Measurements from ENCODE around the gene STXBP1. TPM values are rescaled to one million over a fixed set of nuclear protein-coding genes. Genes with fewer than 3 reads are reported as not detected.

STXBP1 gene
- total RNA-seq, 2 donors from 2014 or later, result 32.2 to 47.6 TPM

GRCh38 chr9:127706836-127707241 lies 94.8 kb downstream of the STXBP1 start, which contains the start of gene CFAP157:
TSS of gene CFAP157 (plus strand) at chr9:127706988. CDS start at chr9:127707032, 44 bp downstream.
- intact Hi-C loops (cut with DNase I), result no loop called here
- Histone ChIP-seq H3K36me3 (no peaks in the 10 kb centered on the region), H3K27ac (no peak within 1 kb of the TSS), H3K9me3 (no peaks in the 10 kb centered on the region), H3K4me1 (replicated peaks) (no peaks in the 10 kb centered on the region), H3K27me3 (replicated peaks; ENCODE audit: insufficient read depth) (no peaks in the 10 kb centered on the region), H3K4me3 (no peak within 1 kb of the TSS)
- TF ChIP-seq CTCF (IDR thresholded peaks at IDR 0.05) (no peak), POLR2A (IDR thresholded peaks at IDR 0.05) (no peak), POLR2AphosphoS5 (IDR thresholded peaks at IDR 0.05) (no peak)
- WGBS, result 67% methylated on average over 9 of the region's 11 CpGs
- DNase-seq (ENCODE audit: low spot score), result no peak

DNA sequence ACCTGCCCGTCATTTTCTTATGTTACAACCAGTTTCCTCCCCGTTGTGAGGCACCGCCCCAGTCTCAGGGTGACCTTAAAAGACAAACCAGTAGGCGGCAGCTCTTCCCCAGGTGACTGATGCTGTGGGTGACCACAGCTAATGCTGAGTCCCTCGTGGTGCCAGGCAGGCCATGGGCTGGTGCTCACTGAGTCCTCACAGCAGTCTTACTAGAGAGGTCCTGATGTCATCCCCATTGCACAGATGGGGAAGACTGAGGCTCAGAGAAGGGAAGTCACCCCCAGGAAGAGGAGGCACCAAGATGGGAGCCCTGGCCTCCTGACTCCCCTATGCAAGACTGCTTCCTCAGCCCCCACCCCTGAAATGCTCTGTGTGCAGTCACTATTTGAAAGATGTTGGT lies 95.7 kb downstream of the STXBP1 start:
- intact Hi-C loops (cut with DNase I), result no loop called here
- no peak overlapping the region for H3K4me3 ChIP-seq
- WGBS, result 48% methylated on average over 5 of the region's 5 CpGs

GRCh38 chr9:127708952-127709587 lies 97.0 kb downstream of the STXBP1 start:
- H3K36me3 ChIP-seq, result no peaks in the 10 kb centered on the region
- DNase-seq (ENCODE audit: low spot score), result no peak
- intact Hi-C loops (cut with DNase I), result no loop called here
- H3K4me3 ChIP-seq, result no peak overlapping the region
- H3K27me3 ChIP-seq (replicated peaks; ENCODE audit: insufficient read depth), result no peaks in the 10 kb centered on the region
- WGBS, result 83% methylated on average over 8 of the region's 8 CpGs
- no peaks in the 10 kb centered on the region for H3K9me3 ChIP-seq
- TF ChIP-seq POLR2AphosphoS5 (IDR thresholded peaks at IDR 0.05) (no peak), POLR2A (IDR thresholded peaks at IDR 0.05) (no peak), CTCF (IDR thresholded peaks at IDR 0.05) (no peak)
- H3K4me1 ChIP-seq (replicated peaks), result no peaks in the 10 kb centered on the region
- H3K27ac ChIP-seq, result no peak overlapping the region

More for the DNA sequence above, 95.7 kb downstream of the STXBP1 start:
- Histone ChIP-seq H3K27me3 (replicated peaks; ENCODE audit: insufficient read depth) (no peaks in the 10 kb centered on the region), H3K9me3 (no peaks in the 10 kb centered on the region), H3K36me3 (no peaks in the 10 kb centered on the region), H3K4me1 (replicated peaks) (no peaks in the 10 kb centered on the region), H3K27ac (no peak overlapping the region)
- no peak for DNase-seq (ENCODE audit: low spot score)
- TF ChIP-seq POLR2A (IDR thresholded peaks at IDR 0.05) (no peak), CTCF (IDR thresholded peaks at IDR 0.05) (no peak), POLR2AphosphoS5 (IDR thresholded peaks at IDR 0.05) (no peak)

GRCh38 chr9:127710204-127710783 lies 98.2 kb downstream of the STXBP1 start:
- Histone ChIP-seq H3K9me3 (no peaks in the 10 kb centered on the region), H3K36me3 (no peaks in the 10 kb centered on the region), H3K27me3 (replicated peaks; ENCODE audit: insufficient read depth) (no peaks in the 10 kb centered on the region), H3K4me3 (no peak overlapping the region), H3K27ac (no peak overlapping the region), H3K4me1 (replicated peaks) (no peaks in the 10 kb centered on the region)
- WGBS, result 91% methylated on average over 10 of the region's 10 CpGs
- no peak for TF ChIP-seq POLR2AphosphoS5 (IDR thresholded peaks at IDR 0.05)
- no peak for TF ChIP-seq POLR2A (IDR thresholded peaks at IDR 0.05)
- no peak for TF ChIP-seq CTCF (IDR thresholded peaks at IDR 0.05)
- DNase-seq (ENCODE audit: low spot score), result no peak
- intact Hi-C loops (cut with DNase I), result no loop called here

- no peak for DNase-seq (ENCODE audit: low spot score)
- intact Hi-C loops (cut with DNase I), result no loop called here
- H3K27ac ChIP-seq, result no peak overlapping the region
- no peaks in the 10 kb centered on the region for H3K36me3 ChIP-seq
- H3K27me3 ChIP-seq (replicated peaks; ENCODE audit: insufficient read depth), result no peaks in the 10 kb centered on the region
- no peaks in the 10 kb centered on the region for H3K9me3 ChIP-seq
- 79% methylated on average over 9 of the region's 9 CpGs for WGBS
- H3K4me1 ChIP-seq (replicated peaks), result no peaks in the 10 kb centered on the region
- no peak overlapping the region for H3K4me3 ChIP-seq
- TF ChIP-seq POLR2A (IDR thresholded peaks at IDR 0.05), result no peak
- no peak for TF ChIP-seq POLR2AphosphoS5 (IDR thresholded peaks at IDR 0.05)
- no peak for TF ChIP-seq CTCF (IDR thresholded peaks at IDR 0.05)
These were observed 99.2 kb downstream of the STXBP1 start for GRCh38 chr9:127711226-127711701.
